ENCODE results near the gene SLC25A4. TPM values are rescaled to one million over a fixed set of nuclear protein-coding genes. Genes with fewer than 3 reads are reported as not detected.

The SLC25A4 gene
- total and polyA plus RNA-seq, 2 donors from 2014 or later = 41.2 to 148 TPM

GRCh38 chr4:185137233-185137925 is 5.7 kb upstream of the SLC25A4 start:
- Histone ChIP-seq H3K4me1 (ENCODE audit: control insufficient read depth in 2 of 3, insufficient read depth in 2 of 3, low read depth in 1 of 3, low read length in 3 of 3) (peaks cover 0 to 5% (median 3%) of the 10 kb centered on the region in 3 donors), H3K27me3 (ENCODE audit: control insufficient read depth, insufficient read depth, low read length) (no peaks in the 10 kb centered on the region), H3K9me3 (ENCODE audit: control insufficient read depth in 2 of 3, insufficient read depth in 1 of 3, low read length in 3 of 3) (no peaks in the 10 kb centered on the region), H3K4me3 (ENCODE audit: low read length in 3 of 3) (peak overlapping the region in 1 of 3 donors; percentile 39), H3K9ac (ENCODE audit: low read length in 3 of 3) (peak overlapping the region in 1 of 3 donors; percentile 65), H3K36me3 (ENCODE audit: control insufficient read depth in 2 of 3, insufficient read depth in 3 of 3, low read length in 3 of 3) (no peaks in the 10 kb centered on the region), H3K27ac (ENCODE audit: low read depth in 2 of 2, low read length in 2 of 2) (peak overlapping the region; percentile 3 to 32)
- DNase-seq (no peak), FAIRE-seq (no peak)
- no peak for TF ChIP-seq CTCF (IDR thresholded peaks at IDR 0.05; ENCODE audit: borderline replicate concordance, extremely low read depth, insufficient read depth)
- intact Hi-C loops (cut with DNase I) = loop anchor here (10.0 kb wide), 1 partner anchor 103 kb away; no protein-coding TSS in a partner anchor

- H3K27me3 ChIP-seq (ENCODE audit: control insufficient read depth, insufficient read depth, low read length) = no peaks in the 10 kb centered on the region
- no peaks in the 10 kb centered on the region for H3K9me3 ChIP-seq (ENCODE audit: control insufficient read depth in 2 of 3, insufficient read depth in 1 of 3, low read length in 3 of 3)
- H3K36me3 ChIP-seq (ENCODE audit: control insufficient read depth in 2 of 3, insufficient read depth in 3 of 3, low read length in 3 of 3) = no peaks in the 10 kb centered on the region
- no peak overlapping the region for H3K9ac ChIP-seq (ENCODE audit: low read length in 3 of 3)
- DNase-seq = no peak
- no peak overlapping the region for H3K4me3 ChIP-seq (ENCODE audit: low read length in 3 of 3)
- peaks cover 0 to 9% (median 7%) of the 10 kb centered on the region in 3 donors for H3K4me1 ChIP-seq (ENCODE audit: control insufficient read depth in 2 of 3, insufficient read depth in 2 of 3, low read depth in 1 of 3, low read length in 3 of 3)
- no peak for TF ChIP-seq CTCF (IDR thresholded peaks at IDR 0.05; ENCODE audit: borderline replicate concordance, extremely low read depth, insufficient read depth)
- H3K27ac ChIP-seq (ENCODE audit: low read depth in 2 of 2, low read length in 2 of 2) = no peak overlapping the region
- intact Hi-C loops (cut with DNase I) = loop anchor here (10.0 kb wide), 1 partner anchor 103 kb away; no protein-coding TSS in a partner anchor
- FAIRE-seq = no peak
These were observed 4.9 kb upstream of the SLC25A4 start for GRCh38 chr4:185138161-185138560.

- intact Hi-C loops (cut with DNase I) = loop anchor here (10.0 kb wide), 1 partner anchor 105 kb away; no protein-coding TSS in a partner anchor
- no peak overlapping the region for H3K9ac ChIP-seq (ENCODE audit: low read length in 3 of 3)
- no peak for FAIRE-seq
These were observed 3.3 kb upstream of the SLC25A4 start for GRCh38 chr4:185139736-185140135.

More at GRCh38 chr4:185139736-185140135, 3.3 kb upstream of the SLC25A4 start:
- no peaks in the 10 kb centered on the region for H3K27me3 ChIP-seq (ENCODE audit: control insufficient read depth, insufficient read depth, low read length)
- no peaks in the 10 kb centered on the region for H3K9me3 ChIP-seq (ENCODE audit: control insufficient read depth in 2 of 3, insufficient read depth in 1 of 3, low read length in 3 of 3)
- no peak for TF ChIP-seq CTCF (IDR thresholded peaks at IDR 0.05; ENCODE audit: borderline replicate concordance, extremely low read depth, insufficient read depth)
- H3K36me3 ChIP-seq (ENCODE audit: control insufficient read depth in 2 of 3, insufficient read depth in 3 of 3, low read length in 3 of 3) = no peaks in the 10 kb centered on the region
- no peak overlapping the region for H3K27ac ChIP-seq (ENCODE audit: low read depth in 2 of 2, low read length in 2 of 2)
- no peak for DNase-seq
- no peak overlapping the region for H3K4me3 ChIP-seq (ENCODE audit: low read length in 3 of 3)
- peaks cover 0 to 9% (median 7%) of the 10 kb centered on the region in 3 donors for H3K4me1 ChIP-seq (ENCODE audit: control insufficient read depth in 2 of 3, insufficient read depth in 2 of 3, low read depth in 1 of 3, low read length in 3 of 3)
